NCI-H2029 (cell line): ENCODE measurements around the gene UBE2S.
A peak's percentile ranks its signal among the peaks of the same experiment; 100 is the strongest.
"Not testable (repeated sequence)": the region's sequence is repeated elsewhere in the genome, so short reads cannot be mapped to it uniquely, and the experiment has no call there.

Experiments
- DNase-seq: peaks from one replicate; lab custom pipeline; 2025; lab: John Stamatoyannopoulos, UW

Gene UBE2S

GRCh38 chr19:55406091-55406825, 1.3 kb downstream of the UBE2S start:
- DNase-seq: no peak

DNA sequence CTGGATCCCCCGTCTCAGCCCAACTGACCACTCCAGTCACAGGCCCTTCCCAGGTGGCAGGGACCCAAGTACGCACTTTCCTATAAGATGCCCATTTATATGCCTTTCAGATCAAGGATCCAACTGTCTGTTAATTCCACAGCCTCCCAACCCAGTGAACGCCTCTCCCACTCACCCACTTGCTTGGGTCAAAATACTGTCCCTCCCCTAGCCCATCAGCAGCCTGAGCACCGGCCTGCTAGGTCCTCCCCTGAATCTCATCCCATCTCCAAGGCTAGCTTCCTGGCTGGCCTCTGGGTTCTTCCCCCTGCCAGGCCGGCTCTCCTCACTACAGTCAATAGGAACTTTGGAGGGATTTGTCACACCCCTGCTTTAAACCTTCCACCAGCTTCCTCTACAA, 1.9 kb downstream of the UBE2S start:
- no peak for DNase-seq

DNA sequence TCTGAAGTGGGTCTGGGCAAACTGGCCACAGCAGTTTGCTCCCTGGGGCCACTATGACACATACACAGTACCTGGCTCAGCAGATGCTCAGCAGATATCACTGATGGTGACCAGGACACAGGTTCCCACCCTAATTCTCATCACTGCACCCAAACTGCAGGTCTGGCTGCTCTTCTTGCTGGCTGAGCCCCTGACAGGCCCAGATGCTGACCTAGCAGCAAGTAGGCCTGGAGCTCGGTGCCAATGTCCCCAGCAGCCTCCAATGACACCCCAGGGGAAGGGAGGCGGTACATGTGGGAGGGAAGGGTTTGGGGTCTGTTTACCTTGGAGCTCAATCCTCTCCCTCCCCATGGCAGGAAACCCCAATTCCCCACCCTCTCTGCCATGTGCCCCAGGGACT, 5.1 kb downstream of the UBE2S start:
- no peak for DNase-seq

- DNase-seq: not testable (repeated sequence)
Measured at GRCh38 chr19:55401390-55401789, 6.2 kb downstream of the UBE2S start.

- no peak for DNase-seq
Measured at GRCh38 chr19:55400281-55401087, 7.1 kb downstream of the UBE2S start.

- no peak for DNase-seq
Measured at GRCh38 chr19:55398200-55398925, 9.2 kb downstream of the UBE2S start.

GRCh38 chr19:55392820-55393761, 14.5 kb downstream of the UBE2S start:
- no peak for DNase-seq

DNA sequence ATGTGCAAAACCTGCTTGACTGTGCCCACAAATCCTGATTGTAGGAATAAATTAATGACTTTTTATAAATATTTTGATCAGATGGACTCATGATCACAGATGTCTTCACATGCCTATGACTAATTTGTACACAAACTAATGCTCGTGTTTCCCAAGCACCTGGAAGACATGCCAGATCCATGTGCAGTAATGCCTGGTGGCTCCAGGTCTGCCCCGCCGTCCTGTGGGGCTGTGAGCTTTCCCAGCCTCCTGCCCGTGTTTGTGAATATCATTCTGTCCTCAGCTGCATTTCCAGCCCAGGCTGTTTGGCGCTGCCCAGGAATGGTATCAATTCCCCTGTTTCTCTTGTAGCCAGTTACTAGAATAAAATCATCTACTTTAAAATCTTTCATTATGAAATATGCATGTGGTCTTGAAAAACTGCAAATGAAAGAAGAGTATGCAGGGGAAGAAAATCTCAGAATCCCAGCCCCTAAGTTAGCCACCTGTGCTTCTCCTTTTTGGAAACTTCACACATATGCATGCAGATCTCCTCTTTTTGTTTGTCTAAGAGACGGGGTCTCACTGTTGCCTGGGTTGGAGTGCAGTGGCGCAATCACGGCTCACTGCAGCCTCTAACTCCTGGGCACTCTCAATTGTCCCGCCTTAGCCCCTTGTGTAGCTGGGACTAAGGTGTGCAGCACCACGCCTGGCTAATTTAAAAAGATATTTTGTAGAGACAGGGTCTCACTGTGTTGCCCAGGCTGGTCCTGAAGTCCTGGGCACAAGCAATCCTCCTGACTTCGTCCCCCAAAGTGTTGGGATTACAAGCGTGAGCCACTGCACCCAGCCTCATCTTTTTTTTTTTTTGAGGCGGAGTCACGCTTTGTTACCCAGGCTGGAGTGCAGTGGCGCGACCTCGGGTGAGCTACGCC, 15.6 kb downstream of the UBE2S start:
- no peak for DNase-seq

- no peak for DNase-seq
Measured at GRCh38 chr19:55391191-55391670, 16.4 kb downstream of the UBE2S start.

DNA sequence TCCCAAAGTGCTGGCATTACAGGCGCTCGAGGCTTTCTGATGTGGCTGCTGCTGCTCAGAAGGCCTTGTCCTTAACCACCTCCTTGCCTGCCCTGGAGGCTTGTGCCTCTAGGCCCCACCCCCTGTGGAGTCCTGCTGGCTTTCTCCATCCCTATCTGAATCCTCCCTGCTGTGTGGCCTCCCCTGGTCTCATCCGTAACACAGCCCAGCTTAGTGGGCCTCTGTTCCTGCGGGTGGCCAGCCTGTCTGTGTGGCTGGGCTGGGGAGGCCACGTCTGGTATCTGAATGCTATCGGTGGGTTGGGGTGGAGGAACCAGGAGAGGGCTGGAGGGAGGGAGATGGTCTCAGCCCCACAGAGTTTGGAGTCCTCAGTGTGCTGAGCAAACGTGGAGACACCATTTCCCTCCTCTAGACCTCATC, 17.1 kb downstream of the UBE2S start:
- no peak for DNase-seq

DNA sequence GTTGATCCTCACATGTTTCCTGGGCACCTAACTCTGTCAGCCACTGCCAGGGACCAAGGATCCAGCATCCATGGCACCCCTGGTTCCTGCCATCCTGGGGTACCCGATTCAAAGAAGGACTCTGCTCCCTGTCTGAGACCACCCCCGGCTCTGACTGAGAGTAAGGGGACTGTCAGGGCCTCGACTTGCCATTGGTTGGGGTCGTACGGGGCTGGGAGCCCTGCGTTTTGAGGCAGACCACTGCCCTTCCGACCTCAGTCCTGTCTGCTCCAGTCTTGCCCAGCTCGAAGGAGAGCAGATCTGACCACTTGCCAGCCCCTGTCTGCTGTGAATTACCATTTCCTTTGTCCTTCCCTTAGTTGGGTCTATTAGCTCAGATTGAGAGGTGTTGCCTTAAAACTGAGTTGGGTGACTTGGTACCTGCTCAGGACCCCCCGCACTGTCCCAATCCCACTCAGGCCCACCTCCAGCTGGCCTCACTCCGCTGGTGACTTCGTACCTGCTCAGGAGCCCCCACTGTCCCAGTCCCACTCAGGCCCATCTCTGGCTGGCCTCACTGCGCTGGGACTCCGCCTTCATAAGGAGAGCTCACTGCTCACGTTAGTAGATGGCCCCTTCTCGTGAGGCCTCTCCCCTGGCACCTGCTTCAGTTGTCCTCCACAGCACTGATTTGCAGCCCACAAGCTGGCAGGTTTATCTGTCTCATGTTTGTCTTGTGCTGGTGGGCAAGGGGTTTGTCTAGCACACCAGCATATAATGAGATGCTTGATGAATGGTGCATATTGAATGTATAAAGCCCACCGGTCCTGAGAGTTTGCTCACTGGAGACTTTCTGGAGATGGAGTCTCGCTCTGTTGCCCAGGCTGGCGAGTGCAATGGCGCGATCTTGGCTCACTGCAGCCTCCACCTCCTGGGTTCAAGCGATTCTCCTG, 17.9 kb downstream of the UBE2S start:
- no peak for DNase-seq

- no peak for DNase-seq
Measured at GRCh38 chr19:55387736-55388497, 19.7 kb downstream of the UBE2S start.

GRCh38 chr19:55386493-55386971, 21.1 kb downstream of the UBE2S start:
- no peak for DNase-seq

DNA sequence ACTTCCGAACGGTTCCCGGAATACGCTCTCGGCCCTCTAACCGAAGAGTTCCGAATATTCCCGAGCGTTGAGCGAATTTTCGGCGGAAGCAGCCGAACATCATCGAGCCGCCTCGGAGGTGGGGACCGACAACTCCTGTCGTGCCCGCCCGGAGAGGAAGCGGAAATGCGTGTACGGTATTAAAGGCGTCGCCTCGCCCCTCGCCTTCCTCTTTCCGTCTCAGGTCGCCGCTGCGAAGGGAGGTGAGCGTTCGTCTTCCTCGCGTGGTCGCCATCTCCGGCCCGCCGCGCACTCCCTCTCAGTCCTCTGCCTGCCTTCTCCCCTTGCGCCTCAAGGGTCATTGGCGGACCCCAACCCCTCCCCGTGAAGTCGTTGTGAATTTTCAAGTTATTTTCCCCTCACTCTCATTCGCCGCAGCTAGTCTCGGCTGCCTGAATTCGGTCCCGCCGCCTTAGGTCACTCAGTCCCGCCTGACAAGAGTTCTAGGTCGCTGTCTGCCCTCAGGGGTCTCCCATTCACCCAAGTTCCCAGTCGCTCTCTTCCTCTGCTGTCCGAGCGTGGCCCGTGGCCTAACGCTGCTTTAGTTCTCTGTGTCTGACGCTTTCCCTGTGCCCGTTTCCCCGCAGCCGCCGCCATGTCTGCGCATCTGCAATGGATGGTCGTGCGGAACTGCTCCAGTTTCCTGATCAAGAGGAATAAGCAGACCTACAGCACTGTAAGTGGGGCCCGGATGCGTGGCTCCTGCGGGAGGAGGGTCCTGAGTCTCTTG, 21.7 kb downstream of the UBE2S start, which contains the start of gene RPL28:
RPL28 (plus strand) TSS at position 209 of the 769 bp plus-strand sequence; CDS start at position 635, 426 bp downstream.
- DNase-seq: peak; percentile 99

GRCh38 chr19:55384920-55385723, 22.5 kb downstream of the UBE2S start:
- peak; percentile 96 for DNase-seq

- DNase-seq: peak; percentile 31
Measured at GRCh38 chr19:55384131-55384919, 23.3 kb downstream of the UBE2S start, which contains the start of gene TMEM238. Gene TMEM238, minus strand, starts transcription at chr19:55384292. Its CDS starts 33 bp downstream, at chr19:55384259.
